GM21825 (cell line): ENCODE results near the gene EIF4G3.
"Not testable (repeated sequence)": the region's sequence is repeated elsewhere in the genome, so short reads cannot be mapped to it uniquely, and the experiment has no call there.

ENCODE experiments used
- ATAC-seq: cut with Tn5 transposase; IDR thresholded peaks from one replicate; pipeline ENCODE4 v1.9.1; 2021; ENCODE audit warnings: mild to moderate bottlenecking, moderate library complexity; ENCODE audit not compliant: unreplicated experiment

Gene EIF4G3

DNA sequence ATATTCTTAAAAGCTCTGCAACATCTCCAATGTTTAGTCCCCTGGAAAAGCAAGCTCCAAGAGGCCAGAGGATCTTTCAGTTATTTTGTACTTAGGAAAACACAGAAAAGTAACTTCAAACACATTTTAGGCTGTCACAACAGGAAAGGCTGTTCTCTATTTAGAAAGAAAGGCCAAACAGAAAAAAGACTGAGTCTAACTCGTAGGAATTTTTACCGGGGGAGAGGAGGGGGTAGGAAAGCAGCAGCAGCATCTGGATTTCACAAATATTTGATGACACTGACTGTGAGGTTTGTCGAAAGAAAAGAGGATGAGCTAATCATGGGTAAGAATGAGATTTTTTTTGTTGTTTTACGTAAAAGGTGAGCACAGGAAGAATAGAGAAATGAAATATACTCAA, 107.1 kb downstream of the EIF4G3 start:
- ATAC-seq, result no peak

DNA sequence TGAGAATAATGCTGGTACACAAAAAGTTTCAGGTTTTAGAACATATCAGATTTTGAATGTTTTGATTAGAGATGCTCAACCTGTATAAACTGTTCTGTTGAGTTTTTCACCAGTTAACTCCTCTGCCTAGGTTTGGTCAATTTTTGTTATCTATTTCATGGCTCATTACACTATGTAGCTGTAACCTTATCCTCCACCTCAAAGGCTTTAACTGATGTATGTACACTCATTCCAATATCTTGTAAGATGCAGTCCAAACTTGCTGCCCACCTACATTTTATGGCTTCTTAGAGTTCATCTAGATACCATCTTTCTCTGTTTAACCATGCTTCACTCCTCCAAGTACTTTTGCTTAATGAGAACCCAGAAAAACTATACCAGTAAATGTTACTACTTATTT, 107.8 kb downstream of the EIF4G3 start:
- no peak for ATAC-seq

DNA sequence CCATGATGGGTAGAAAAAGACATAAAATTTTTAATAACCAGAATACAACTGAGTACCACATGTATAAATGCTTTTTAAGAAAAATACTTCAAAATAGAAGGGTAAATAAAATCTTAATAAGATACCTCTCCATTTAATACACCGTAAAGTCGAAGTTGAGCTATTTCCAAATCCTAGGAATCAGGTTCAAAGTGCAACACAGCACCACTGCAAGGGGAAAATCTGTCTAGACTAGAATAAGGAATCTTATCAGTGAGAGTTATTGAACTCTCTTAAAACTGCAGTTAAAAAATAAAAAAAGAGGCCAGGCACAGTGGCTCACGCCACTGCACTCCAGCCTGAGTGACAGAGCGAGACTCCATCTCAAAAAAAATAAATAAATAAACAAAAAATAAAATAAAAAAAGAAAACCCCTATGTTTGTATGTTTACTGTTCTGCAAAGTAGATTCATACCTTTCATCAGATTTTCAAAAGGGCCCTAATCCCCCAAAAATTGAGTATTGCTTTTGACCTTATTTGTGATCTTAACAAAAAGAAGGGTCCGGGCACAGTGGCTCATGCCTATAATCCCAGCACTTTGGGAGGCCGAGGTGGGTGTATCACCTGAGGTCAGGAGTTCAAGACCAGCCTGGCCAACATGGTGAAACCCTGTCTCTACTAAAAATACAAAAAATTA, 109.0 kb downstream of the EIF4G3 start:
- ATAC-seq, result no peak

DNA sequence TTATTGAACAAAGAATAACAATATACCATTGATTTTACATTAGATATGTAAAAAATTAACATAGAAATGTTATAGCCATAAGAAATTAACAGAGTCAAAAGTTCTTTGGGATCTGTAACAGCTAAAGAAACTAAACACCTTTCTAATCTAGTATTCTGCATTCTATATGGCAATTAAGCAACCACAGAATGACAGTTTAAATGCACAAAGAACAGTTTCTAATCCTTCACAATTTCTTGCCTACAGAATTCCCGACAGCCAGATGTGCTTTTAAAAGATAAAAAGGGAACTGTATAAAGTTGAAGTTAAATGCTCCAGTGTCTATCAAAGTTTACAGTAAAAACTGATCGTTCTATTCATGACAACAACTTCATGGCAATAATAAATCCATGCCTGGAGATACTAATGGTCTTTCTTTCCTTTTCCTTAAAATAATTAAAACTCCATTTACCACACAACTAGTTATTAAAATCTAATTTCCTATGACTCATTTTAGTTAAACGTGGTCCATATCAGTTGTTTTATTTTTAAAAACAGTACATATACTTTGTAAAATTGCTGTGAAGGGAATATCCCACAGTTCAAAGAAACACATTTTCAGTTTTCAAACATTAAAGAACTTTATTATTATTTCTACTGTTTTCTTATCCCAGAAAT, 110.2 kb downstream of the EIF4G3 start:
- no peak for ATAC-seq

DNA sequence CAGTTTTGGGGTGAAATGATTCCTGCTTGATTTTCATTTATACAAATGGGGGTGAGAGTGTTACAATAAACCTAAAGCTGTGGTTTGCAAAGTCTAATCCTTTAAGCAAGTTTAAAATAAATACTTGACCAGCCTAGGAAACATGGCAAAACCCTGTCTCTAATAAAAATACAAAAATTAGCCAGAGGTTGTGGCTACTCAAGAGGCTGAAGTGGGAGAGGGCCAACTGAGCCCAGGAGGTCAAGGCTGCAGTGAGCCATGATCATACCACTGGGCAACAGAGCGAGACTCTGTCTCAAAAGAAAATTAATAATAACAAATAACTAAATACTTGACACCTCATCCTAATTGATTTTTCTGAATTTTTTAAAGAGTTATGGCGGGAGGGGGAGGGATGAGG, 110.8 kb downstream of the EIF4G3 start:
- no peak for ATAC-seq

DNA sequence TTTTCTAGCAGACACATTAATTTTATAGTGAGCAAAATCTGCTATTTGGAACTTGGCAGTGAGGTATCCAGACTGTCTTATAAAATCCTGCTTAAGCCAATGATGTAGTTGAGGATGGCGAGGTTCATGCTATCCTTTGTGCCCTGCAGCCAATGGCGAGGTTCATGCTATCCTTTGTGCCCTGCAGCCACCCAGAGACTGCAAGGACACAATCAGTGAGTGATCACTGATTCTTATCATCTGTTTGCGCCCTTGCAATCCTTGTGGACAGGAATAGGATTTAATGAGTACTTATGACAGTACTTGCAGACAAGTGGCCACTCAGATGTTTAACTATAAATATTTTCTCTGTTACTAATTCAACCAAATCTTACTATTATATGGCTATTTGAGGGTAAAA, 112.6 kb downstream of the EIF4G3 start:
- no peak for ATAC-seq

DNA sequence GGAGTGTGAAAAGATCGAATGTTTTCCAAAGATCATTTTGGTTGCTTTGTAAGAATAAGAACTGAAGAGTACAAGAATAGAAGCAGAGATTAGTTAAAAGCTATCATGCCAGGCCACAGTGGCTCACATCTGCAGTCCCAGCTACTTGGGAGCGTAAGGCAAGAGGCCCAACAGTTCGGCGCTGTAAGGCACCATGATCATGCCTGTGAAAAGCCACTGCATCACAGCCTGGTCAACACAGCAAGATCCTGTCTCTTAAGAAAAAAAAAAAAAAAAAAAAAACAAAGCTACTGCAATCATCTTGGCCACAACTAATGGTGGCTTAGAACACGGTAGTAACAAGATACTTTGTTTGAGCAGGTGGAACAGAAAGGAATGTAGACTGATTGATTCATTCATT, 116.2 kb downstream of the EIF4G3 start:
- ATAC-seq, result no peak

DNA sequence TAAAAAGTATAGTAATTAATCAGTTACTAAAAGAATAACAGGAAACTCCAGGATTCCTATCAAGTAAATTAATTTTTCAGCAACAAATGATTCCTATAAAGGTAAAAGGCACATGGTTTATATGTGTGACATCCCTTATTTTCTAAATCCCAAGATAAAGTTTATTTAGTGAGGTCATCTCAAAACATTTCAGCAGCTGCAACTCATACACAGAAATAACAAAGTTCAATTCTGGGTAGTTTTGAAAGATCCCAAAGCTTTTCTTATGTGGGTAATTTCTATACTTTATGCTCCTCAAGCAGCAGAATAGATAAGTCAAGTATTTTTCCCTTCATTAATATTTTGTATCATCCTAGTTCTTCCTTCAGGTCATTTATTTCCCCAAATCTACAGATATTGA, 117.7 kb downstream of the EIF4G3 start:
- no peak for ATAC-seq

DNA sequence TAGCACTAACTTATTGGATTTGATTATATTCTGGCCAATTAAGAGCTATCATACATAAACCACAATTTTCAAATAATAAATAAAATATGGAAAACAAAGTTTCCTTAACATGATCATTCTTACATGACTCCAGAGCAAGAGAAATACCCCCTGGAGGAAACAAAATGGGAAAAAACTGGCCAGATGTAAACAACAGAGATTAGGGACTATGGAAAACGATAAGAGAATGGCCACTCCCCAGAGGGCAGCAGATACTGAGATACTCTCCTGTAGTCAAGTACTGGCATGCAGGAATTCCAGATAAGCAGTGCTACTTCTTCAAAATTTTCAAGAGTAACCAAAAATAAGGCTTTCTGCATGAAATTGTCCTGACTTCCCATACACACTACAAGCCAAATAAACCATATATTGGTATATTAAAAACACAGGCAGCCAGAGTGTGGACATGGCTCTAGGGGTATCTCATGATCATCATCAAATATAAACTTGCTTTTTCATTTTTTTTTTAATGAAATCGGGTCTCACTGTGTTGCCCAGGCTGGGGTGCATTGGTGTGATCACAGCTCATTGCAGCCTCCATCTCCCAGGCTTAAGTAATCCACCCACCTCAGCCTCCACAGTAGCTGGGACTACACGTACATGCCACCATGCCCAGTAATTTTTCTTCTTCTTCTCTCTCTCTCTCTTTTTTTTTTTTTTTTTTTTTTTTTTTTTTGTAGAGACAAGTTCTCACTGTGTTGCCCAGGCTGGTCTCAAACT, 118.5 kb downstream of the EIF4G3 start:
- no peak for ATAC-seq

DNA sequence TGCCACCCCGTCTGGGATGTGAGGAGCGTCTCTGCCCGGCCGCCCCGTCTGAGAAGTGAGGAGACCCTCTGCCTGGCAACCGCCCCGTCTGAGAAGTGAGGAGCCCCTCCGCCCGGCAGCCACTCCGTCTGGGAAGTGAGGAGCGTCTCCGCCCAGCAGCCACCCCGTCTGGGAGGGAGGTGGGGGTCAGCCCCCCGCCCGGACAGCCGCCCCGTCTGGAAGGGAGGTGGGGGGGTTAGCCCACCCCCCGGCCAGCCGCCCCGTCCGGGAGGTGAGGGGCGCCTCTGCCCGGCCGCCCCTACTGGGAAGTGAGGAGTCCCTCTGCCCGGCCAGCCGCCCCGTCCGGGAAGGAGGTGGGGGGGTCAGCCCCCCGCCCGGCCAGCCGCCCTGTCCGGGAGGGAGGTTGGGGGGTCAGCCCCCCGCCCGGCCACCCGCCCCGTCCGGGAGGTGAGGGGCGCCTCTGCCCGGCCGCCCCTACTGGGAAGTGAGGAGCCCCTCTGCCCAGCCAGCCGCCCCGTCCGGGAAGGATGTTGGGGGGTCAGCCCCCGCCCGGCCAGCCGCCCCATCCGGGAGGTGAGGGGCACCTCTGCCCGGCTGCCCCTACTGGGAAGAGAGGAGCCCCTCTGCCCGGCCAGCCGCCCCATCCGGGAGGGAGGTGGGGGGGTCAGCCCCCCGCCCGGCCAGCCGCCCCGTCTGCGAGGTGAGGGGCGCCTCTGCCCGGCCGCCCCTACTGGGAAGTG, 123.3 kb downstream of the EIF4G3 start:
- ATAC-seq, result not testable (repeated sequence)

DNA sequence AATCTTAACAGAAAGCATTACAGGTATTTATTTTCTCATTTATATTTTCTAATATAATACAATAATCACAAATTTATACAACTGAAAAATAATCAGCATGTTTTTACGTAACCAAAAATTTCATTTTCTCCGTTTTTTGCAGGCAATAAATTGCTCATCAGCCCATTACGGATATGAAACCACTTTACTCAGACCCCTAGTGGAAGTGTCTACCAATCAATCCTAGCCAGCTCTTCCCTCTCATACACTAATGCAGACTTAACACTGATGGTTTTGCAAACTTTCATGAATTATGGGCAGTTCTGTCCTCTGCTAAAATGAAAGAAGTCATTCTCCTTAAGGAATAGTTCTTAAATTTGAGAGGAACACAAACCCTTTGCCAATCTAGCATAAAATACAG, 124.7 kb downstream of the EIF4G3 start:
- no peak for ATAC-seq

DNA sequence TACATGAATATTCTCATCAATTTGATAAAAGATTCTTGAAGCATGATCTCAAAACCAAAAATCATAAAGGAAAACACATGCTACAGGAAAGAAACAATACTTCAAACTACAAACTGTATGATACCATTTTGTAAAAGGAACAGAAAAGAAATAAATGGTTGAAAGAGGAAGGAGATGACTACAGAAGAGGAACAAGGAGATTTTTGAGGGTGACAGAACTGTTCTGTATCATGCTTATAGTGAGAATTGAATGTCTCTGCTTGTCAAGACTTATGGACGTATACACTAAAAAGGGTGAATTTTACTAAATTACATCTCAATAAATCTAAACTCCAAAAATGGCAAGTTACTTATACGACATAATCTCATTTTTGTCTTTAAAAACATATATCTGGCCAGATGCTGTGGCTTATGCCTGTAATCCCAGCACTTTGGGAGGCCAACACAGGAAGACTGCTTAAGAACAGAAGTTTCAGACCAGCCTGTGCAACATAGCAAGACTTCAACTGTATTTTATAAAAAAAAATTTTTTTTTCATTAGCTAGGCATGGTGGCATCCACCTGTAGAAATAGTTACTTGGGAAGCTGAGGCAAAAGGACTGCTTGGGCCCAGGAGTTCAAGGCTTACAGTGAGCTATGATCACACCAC, 125.4 kb downstream of the EIF4G3 start:
- ATAC-seq, result no peak

DNA sequence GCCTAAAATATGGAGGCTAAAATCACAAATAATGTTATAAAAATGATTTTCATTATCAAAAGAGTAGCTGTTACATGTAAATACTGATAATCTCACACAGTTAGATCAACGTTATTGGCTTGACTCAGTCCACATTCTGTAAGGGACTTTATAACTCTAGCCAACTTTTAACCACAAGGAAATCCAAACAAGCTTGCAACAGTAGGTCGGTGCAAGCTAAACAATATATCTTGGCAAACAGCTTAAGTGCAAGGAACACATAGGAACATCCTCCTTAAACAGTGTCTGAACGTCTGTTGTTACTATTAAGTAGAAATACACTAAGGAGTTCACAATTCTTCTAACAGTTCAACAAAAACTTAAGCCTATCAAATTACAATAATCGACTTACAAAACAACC, 126.7 kb downstream of the EIF4G3 start:
- no peak for ATAC-seq

DNA sequence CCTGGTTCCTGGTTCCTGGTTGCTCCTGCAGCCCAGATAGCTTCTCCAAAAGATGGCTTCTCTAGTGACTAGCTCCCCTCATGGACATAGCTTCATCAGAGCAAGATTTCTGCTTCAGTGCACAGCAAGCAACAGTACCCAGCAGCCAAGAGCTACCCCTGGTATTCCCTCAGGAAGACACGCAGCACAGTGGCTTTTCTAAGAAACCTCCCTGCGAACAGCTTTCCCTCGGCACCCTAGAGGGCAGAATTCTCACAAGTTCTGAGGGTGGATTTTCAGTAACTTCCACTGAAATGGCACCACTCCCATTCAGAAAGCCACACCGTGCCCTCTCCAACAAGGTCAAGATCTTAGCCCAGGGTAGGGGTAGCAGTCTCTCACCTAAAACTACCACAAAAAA, 128.2 kb downstream of the EIF4G3 start:
- ATAC-seq, result no peak

DNA sequence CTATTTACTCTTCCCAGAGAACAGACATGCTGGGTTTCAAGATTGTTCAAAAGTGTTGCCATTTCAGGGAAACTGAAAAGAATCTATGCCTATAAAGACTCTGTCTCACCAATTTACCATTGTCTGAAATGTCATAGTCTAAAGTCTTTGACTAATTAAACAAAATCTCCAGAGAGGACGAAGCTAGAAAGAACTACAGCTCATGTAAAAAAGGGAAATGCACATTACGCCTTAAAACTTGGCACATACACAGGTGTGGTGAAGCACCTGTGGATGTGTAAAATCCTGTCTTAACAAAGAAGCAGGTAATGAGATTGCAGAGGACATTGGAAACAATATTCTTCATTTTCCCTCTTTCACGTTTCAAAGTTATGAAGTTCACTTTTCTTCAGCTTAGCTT, 130.6 kb downstream of the EIF4G3 start:
- no peak for ATAC-seq

DNA sequence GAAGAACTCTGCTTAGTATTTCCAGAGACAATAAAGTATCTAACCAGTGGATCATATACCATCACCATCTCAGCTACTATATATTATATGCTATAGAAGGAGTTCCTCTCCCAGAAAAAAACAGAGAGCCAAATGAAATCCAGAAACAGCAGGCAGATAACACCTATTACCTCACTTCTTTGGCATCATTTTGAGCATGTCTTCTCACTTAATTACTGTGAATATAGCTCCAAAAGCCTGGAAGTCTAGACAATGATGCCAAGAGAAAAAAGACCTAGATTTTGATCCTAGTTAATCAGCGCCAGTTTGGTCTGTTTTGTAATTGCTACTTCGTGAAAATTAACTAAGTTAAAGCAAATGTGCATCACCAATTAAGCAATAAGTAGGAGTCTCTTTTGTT, 131.3 kb downstream of the EIF4G3 start:
- ATAC-seq, result no peak

DNA sequence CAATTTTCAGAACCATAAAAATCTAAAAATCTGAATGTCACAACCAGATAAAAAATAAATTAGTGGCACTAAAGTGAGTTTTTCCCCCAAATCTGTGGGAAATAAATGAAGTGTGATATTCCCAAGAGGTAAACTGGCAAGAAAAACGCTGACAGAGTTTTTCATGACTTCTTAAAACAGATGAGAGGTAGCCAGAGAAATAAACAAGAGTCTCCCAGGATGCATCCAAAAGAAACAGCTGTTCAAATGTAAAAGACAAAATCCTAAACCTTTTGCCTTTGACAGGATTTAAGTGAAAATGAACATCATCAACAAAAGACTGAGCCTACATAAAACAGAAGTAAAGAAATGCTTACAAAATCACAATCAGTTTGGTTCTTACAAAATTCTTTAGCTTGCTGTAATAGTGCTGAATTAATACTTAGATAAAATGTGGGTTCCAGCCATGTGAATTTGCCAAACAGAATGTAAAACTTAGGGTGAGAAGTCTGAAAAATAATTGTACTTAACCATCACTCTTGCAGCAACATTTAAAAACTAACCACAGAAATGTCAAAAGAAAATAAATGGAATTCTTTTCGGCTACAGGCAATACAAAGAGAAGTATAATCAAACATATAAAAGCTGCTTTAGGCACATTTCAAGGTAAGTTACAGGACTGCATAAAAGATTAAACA, 133.6 kb downstream of the EIF4G3 start:
- no peak for ATAC-seq

DNA sequence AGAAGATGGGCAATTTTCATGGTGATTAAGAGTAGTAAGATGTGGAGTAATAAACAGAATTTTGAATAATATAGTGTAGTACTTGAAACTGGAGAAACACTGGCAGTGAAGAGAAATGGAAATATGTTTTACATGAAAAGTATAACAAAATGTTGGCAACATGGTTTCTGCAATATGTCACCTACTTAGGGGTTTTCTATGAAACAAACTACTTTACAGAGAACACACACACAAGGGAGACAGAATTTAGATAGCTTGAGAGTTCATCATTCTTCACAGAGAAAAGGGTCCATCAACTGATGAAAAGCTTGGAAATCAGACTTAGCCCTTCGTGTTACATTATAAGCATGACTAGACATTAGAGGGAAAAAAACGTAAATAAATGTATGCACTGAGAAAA, 135.2 kb downstream of the EIF4G3 start:
- no peak for ATAC-seq

DNA sequence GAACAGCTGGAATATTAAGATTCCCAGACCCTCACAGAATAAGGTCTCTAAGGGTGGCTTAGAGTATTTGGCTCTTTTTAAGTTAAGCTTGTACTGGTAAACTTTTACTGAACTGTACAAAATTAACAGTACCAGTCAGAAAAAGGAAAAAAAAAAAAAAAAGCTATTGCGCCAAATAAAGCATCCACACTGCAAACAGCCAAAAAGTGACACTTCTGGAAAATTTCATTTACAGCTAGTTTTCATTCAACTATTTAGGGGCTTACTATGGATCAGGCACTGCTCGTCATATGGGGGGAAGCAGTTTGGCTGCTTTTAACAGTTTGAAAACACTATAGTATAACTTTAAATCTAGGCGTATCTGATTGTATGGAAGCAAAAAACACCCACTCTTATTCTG, 139.6 kb downstream of the EIF4G3 start:
- no peak for ATAC-seq

DNA sequence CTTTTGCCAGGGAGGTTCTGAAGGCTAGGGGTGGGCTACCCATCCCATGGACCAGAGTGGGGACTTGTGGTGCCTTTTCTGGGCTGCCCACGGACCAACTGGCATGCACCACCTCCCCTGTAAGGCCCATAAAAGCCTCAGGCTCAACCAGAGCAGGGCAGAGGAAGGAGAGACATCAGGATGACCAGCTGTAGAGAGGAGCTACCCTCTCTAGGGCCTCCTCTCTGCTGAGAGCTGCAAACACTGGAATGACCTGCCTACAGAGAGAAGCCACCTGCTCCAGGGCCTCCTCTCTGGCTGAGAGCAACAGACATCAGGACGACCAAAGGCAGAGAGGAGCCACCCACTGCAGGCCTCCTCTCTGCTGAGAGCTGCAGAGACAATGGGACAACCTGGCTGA, 140.9 kb downstream of the EIF4G3 start:
- no peak for ATAC-seq
